ENCODE measurements around the gene MED31. TPM values are rescaled to one million over a fixed set of nuclear protein-coding genes. Genes with fewer than 3 reads are reported as not detected.
A peak's percentile ranks its signal among the peaks of the same experiment; 100 is the strongest.

The MED31 gene
- total and polyA plus RNA-seq, 2 donors from 2014 or later = 15.9 to 21.0 TPM

DNA sequence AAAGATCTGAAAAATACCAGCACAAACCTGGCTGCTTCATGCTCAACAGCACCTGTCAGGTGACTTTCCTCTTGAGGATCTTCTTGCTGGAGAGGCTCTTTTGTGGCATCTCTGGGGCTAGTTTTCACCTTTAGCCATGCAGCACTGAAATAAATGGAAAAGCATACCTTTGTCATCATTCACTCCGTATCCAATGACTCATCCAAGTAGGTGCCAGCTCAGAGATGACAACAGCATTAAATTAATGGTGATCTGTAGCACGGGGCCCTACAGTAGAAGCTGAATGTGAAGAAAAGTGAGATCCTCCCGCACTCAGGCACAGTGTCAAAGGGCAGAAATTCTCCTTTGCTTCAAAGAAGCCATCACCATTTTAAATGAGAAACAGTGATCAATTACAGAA lies 43.1 kb downstream of the MED31 start:
- no peak overlapping the region for H3K27ac ChIP-seq (ENCODE audit: low read depth in 2 of 2, low read length in 2 of 2)
- no peak overlapping the region for H3K4me3 ChIP-seq (ENCODE audit: low read length in 3 of 3)
- H3K9me3 ChIP-seq (ENCODE audit: control insufficient read depth in 2 of 3, insufficient read depth in 1 of 3, low read length in 3 of 3) = no peaks in the 10 kb centered on the region
- H3K4me1 ChIP-seq (ENCODE audit: control insufficient read depth in 2 of 3, insufficient read depth in 2 of 3, low read depth in 1 of 3, low read length in 3 of 3) = no peaks in the 10 kb centered on the region
- H3K27me3 ChIP-seq (ENCODE audit: control insufficient read depth, insufficient read depth, low read length) = no peaks in the 10 kb centered on the region
- H3K9ac ChIP-seq (ENCODE audit: low read length in 3 of 3) = no peak overlapping the region
- intact Hi-C loops (cut with DNase I) = no loop called here
- TF ChIP-seq, protein P1, sequence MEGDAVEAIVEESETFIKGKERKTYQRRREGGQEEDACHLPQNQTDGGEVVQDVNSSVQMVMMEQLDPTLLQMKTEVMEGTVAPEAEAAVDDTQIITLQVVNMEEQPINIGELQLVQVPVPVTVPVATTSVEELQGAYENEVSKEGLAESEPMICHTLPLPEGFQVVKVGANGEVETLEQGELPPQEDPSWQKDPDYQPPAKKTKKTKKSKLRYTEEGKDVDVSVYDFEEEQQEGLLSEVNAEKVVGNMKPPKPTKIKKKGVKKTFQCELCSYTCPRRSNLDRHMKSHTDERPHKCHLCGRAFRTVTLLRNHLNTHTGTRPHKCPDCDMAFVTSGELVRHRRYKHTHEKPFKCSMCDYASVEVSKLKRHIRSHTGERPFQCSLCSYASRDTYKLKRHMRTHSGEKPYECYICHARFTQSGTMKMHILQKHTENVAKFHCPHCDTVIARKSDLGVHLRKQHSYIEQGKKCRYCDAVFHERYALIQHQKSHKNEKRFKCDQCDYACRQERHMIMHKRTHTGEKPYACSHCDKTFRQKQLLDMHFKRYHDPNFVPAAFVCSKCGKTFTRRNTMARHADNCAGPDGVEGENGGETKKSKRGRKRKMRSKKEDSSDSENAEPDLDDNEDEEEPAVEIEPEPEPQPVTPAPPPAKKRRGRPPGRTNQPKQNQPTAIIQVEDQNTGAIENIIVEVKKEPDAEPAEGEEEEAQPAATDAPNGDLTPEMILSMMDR (IDR thresholded peaks at IDR 0.05; ENCODE audit: borderline replicate concordance, extremely low read depth, insufficient read depth) = no peak
- FAIRE-seq (no peak), DNase-seq (no peak)
- peaks cover 15 to 52% (median 40%) of the 10 kb centered on the region in 3 donors for H3K36me3 ChIP-seq (ENCODE audit: control insufficient read depth in 2 of 3, insufficient read depth in 3 of 3, low read length in 3 of 3)

DNA sequence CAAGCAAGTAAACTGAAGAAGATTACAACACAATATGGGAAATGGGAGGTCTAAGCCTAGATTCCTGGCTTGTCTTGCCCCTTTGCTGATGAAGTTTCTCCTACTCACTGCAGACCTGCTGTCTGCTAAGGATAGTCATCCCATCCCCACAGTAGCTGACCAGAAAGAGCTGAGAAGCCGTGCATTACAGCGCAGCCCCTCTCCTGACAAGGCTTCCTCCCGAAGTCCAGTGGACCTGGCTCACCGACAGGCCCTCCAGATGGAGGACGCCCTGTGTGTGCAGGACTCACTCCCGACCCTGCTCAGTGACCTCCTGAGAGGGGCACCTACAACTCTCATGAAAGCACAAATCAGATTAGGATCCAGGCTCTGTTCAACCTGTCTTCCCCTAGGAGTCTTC lies 46.3 kb downstream of the MED31 start:
- Histone ChIP-seq H3K4me3 (ENCODE audit: low read length in 3 of 3) (no peak overlapping the region), H3K9ac (ENCODE audit: low read length in 3 of 3) (no peak overlapping the region), H3K27ac (ENCODE audit: low read depth in 2 of 2, low read length in 2 of 2) (no peak overlapping the region), H3K27me3 (ENCODE audit: control insufficient read depth, insufficient read depth, low read length) (no peaks in the 10 kb centered on the region), H3K36me3 (ENCODE audit: control insufficient read depth in 2 of 3, insufficient read depth in 3 of 3, low read length in 3 of 3) (peaks cover 15 to 43% (median 39%) of the 10 kb centered on the region in 3 donors), H3K4me1 (ENCODE audit: control insufficient read depth in 2 of 3, insufficient read depth in 2 of 3, low read depth in 1 of 3, low read length in 3 of 3) (no peaks in the 10 kb centered on the region), H3K9me3 (ENCODE audit: control insufficient read depth in 2 of 3, insufficient read depth in 1 of 3, low read length in 3 of 3) (no peaks in the 10 kb centered on the region)
- TF ChIP-seq, protein P1 (IDR thresholded peaks at IDR 0.05; ENCODE audit: borderline replicate concordance, extremely low read depth, insufficient read depth) = no peak
- FAIRE-seq = no peak
- intact Hi-C loops (cut with DNase I) = no loop called here
- DNase-seq = peak in 1 of 5 donors; percentile 11

DNA sequence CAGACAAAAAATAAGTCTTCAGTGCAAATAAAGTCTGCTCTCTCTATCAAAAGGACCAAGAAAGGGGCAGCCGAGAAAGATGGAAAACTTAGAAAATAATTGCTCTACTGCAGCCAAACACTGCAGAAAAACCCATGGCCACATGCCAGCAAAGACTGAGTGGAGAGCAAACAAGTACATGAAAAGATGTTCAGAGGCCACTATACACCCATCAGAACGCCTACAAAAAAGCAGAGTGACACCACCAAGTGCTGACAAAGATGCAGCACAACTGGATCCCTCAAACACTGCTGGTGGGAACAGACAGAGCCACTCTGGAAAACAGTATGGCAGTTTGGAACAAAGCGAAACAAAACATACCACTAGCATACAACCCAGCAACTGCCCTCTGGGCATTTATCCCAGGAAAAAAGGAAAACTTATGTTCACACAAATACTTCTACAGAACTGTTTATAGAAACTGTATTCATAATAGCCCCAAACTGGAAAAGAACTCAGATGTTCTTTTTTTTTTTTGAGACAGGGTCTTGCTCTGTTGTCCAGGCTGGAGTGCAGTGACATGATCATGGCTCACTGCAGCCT lies 47.6 kb downstream of the MED31 start:
- FAIRE-seq = no peak
- peaks cover 15 to 32% (median 29%) of the 10 kb centered on the region in 3 donors for H3K36me3 ChIP-seq (ENCODE audit: control insufficient read depth in 2 of 3, insufficient read depth in 3 of 3, low read length in 3 of 3)
- H3K27ac ChIP-seq (ENCODE audit: low read depth in 2 of 2, low read length in 2 of 2) = no peak overlapping the region
- TF ChIP-seq, protein P1 (IDR thresholded peaks at IDR 0.05; ENCODE audit: borderline replicate concordance, extremely low read depth, insufficient read depth) = no peak
- H3K27me3 ChIP-seq (ENCODE audit: control insufficient read depth, insufficient read depth, low read length) = no peaks in the 10 kb centered on the region
- H3K4me1 ChIP-seq (ENCODE audit: control insufficient read depth in 2 of 3, insufficient read depth in 2 of 3, low read depth in 1 of 3, low read length in 3 of 3) = peaks cover 0 to 7% (median 0%) of the 10 kb centered on the region in 3 donors
- no peak overlapping the region for H3K4me3 ChIP-seq (ENCODE audit: low read length in 3 of 3)
- H3K9ac ChIP-seq (ENCODE audit: low read length in 3 of 3) = no peak overlapping the region
- peak in 1 of 5 donors; percentile 44 for DNase-seq
- intact Hi-C loops (cut with DNase I) = no loop called here
- H3K9me3 ChIP-seq (ENCODE audit: control insufficient read depth in 2 of 3, insufficient read depth in 1 of 3, low read length in 3 of 3) = no peaks in the 10 kb centered on the region

DNA sequence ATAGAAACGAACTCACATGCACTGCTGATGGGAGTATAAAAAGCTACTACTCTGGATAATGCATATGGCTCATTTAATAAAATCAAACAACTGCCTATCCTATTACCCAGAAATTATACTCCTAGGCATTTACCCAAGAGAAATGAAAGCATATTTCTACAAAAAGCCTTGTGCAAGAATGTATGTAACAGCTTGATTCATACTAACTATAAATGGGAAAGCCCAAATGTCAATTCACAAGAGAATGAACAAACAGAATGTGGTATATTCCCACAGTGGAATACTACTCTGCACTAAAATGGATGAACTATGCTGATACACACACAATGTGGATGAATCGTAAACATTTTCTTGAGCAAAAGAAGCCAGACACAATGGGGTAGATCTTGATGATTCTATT lies 49.3 kb downstream of the MED31 start:
- FAIRE-seq (no peak), DNase-seq (no peak)
- no peak overlapping the region for H3K27ac ChIP-seq (ENCODE audit: low read depth in 2 of 2, low read length in 2 of 2)
- H3K36me3 ChIP-seq (ENCODE audit: control insufficient read depth in 2 of 3, insufficient read depth in 3 of 3, low read length in 3 of 3) = peaks cover 5 to 24% (median 20%) of the 10 kb centered on the region in 3 donors
- intact Hi-C loops (cut with DNase I) = no loop called here
- peaks cover 0 to 7% (median 0%) of the 10 kb centered on the region in 3 donors for H3K4me1 ChIP-seq (ENCODE audit: control insufficient read depth in 2 of 3, insufficient read depth in 2 of 3, low read depth in 1 of 3, low read length in 3 of 3)
- H3K4me3 ChIP-seq (ENCODE audit: low read length in 3 of 3) = no peak overlapping the region
- no peaks in the 10 kb centered on the region for H3K9me3 ChIP-seq (ENCODE audit: control insufficient read depth in 2 of 3, insufficient read depth in 1 of 3, low read length in 3 of 3)
- H3K9ac ChIP-seq (ENCODE audit: low read length in 3 of 3) = no peak overlapping the region
- no peaks in the 10 kb centered on the region for H3K27me3 ChIP-seq (ENCODE audit: control insufficient read depth, insufficient read depth, low read length)
- TF ChIP-seq, protein P1 (IDR thresholded peaks at IDR 0.05; ENCODE audit: borderline replicate concordance, extremely low read depth, insufficient read depth) = no peak

All from kidney (tissue), 14 donors.